MCF 10A (cell line): ENCODE results near the gene RALGPS1. TPM values are rescaled to one million over a fixed set of nuclear protein-coding genes. Genes with fewer than 3 reads are reported as not detected.

ENCODE experiments used
- BruUV-seq: library from RNA; stranded (reverse); fragments of 400-500 nt; replicated peaks from 2 replicates; lab custom pipeline; 2021; lab: Mats Ljungman, UMichigan
- CTCF ChIA-PET: fragments of 300-600 bp; sonication (Branson Sonifier 250); formaldehyde crosslinking; extraction: SDS; loops from one replicate; lab custom pipeline; 2021; ENCODE audit warnings: antibody characterized with exemption, inconsistent platforms; lab: Yijun Ruan, JAX
- POLR2A ChIA-PET: fragments of 300-600, 350-650 bp; sonication (Branson Sonifier 250); formaldehyde crosslinking; extraction: SDS; loops from one replicate; lab custom pipeline; 2020; ENCODE audit warnings: antibody characterized with exemption, inconsistent platforms; lab: Yijun Ruan, JAX
- DNase-seq: peaks from one replicate; pipeline ENCODE4 v3.0.0-alpha.2; 2018; ENCODE audit not compliant: unreplicated experiment
- H3K27ac Mint-ChIP-seq: one replicate; pipeline ENCODE4 v1.8.0; 2022; ENCODE audit warnings: mild to moderate bottlenecking, low read depth, mixed read lengths; ENCODE audit not compliant: unreplicated experiment
- H3K27me3 Mint-ChIP-seq: one replicate; pipeline ENCODE4 v1.8.0; 2022; ENCODE audit warnings: mixed read lengths; ENCODE audit not compliant: insufficient read depth, unreplicated experiment
- H3K36me3 Mint-ChIP-seq: one replicate; pipeline ENCODE4 v1.8.0; 2022; ENCODE audit warnings: mild to moderate bottlenecking, moderate library complexity, mixed read lengths; ENCODE audit not compliant: insufficient read depth, unreplicated experiment
- H3K4me1 Mint-ChIP-seq: one replicate; pipeline ENCODE4 v1.8.0; 2022; ENCODE audit warnings: mixed read lengths; ENCODE audit not compliant: insufficient read depth, unreplicated experiment
- H3K4me3 Mint-ChIP-seq: one replicate; pipeline ENCODE4 v1.8.0; 2022; ENCODE audit warnings: mild to moderate bottlenecking, moderate library complexity, mixed read lengths; ENCODE audit not compliant: unreplicated experiment
- H3K9me3 Mint-ChIP-seq: one replicate; pipeline ENCODE4 v1.8.0; 2022; ENCODE audit warnings: mixed read lengths; ENCODE audit not compliant: unreplicated experiment
- CTCF ChIP-seq: fragments of 200-600 bp; IDR thresholded peaks from one replicate; pipeline ENCODE4 v1.8.0; 2022; ENCODE audit warnings: antibody characterized with exemption, mild to moderate bottlenecking; ENCODE audit not compliant: unreplicated experiment
- intact Hi-C: fragments of 100-400 bp; cut with micrococcal nuclease; formaldehyde crosslinking; loops from 2 replicates; pipeline ENCODE4 v1.14.1; 2022
- total RNA-seq: library from RNA; stranded (reverse); gene quantifications from 2 replicates; pipeline ENCODE4 v1.2.3, GENCODE V29; 2022

RALGPS1 gene
- total RNA-seq, 1 experiment from 2014 or later = 2.4 TPM

- Mint-ChIP-seq H3K27ac (peak overlapping the region; percentile 86), H3K4me1 (peaks cover 27% of the 10 kb centered on the region), H3K27me3 (no peaks in the 10 kb centered on the region), H3K4me3 (no peak overlapping the region), H3K36me3 (no peaks in the 10 kb centered on the region), H3K9me3 (no peaks in the 10 kb centered on the region)
- ChIA-PET POLR2A (interaction anchor here (0.7 to 1.6 kb wide), 4 partner anchors 10 to 285 kb away, joined by 3 to 6 read pairs (median 4); partner anchors contain the start of genes LRSAM1 and RPL12), CTCF (interaction anchor here (0.6 kb wide), 1 partner anchor 675 kb away, joined by 3 read pairs; no protein-coding TSS in a partner anchor)
- intact Hi-C loops = no loop called here
- DNase-seq = no peak
- TF ChIP-seq CTCF = no peak
- BruUV-seq = no TSS peak
Measured at GRCh38 chr9:127166111-127166510, 251.5 kb downstream of the RALGPS1 start.

- Mint-ChIP-seq H3K4me1 (peaks cover 24% of the 10 kb centered on the region), H3K36me3 (no peaks in the 10 kb centered on the region), H3K27me3 (no peaks in the 10 kb centered on the region), H3K9me3 (no peaks in the 10 kb centered on the region), H3K27ac (peak overlapping the region; percentile 86), H3K4me3 (no peak overlapping the region)
- intact Hi-C loops = no loop called here
- ChIA-PET CTCF (interaction anchor here (0.6 to 0.7 kb wide), 3 partner anchors 173 to 674 kb away, joined by 3 read pairs; no protein-coding TSS in a partner anchor), POLR2A (interaction anchor here (0.7 to 1.6 kb wide), 4 partner anchors 10 to 38 kb away, joined by 3 to 6 read pairs (median 5); no protein-coding TSS in a partner anchor)
- TSS peak; percentile 33 for BruUV-seq
- no peak for TF ChIP-seq CTCF
- DNase-seq = peak; percentile 97
Measured at GRCh38 chr9:127166651-127167524, 252.3 kb downstream of the RALGPS1 start.

GRCh38 chr9:127167560-127168326 is 253.2 kb downstream of the RALGPS1 start:
- no peaks in the 10 kb centered on the region for H3K27me3 Mint-ChIP-seq
- ChIA-PET POLR2A (interaction anchor here (1.6 kb wide), 1 partner anchor 20 kb away, joined by 5 read pairs; no protein-coding TSS in a partner anchor), CTCF (interaction anchor here (0.6 kb wide), 3 partner anchors 119 to 302 kb away, joined by 3 read pairs; no protein-coding TSS in a partner anchor)
- no peaks in the 10 kb centered on the region for H3K9me3 Mint-ChIP-seq
- intact Hi-C loops = no loop called here
- peaks cover 17% of the 10 kb centered on the region for H3K4me1 Mint-ChIP-seq
- no peak for TF ChIP-seq CTCF
- DNase-seq = no peak
- H3K27ac Mint-ChIP-seq = no peak overlapping the region
- no peak overlapping the region for H3K4me3 Mint-ChIP-seq
- no TSS peak for BruUV-seq
- H3K36me3 Mint-ChIP-seq = no peaks in the 10 kb centered on the region
